ENCODE data around the gene IGFN1.

DNA sequence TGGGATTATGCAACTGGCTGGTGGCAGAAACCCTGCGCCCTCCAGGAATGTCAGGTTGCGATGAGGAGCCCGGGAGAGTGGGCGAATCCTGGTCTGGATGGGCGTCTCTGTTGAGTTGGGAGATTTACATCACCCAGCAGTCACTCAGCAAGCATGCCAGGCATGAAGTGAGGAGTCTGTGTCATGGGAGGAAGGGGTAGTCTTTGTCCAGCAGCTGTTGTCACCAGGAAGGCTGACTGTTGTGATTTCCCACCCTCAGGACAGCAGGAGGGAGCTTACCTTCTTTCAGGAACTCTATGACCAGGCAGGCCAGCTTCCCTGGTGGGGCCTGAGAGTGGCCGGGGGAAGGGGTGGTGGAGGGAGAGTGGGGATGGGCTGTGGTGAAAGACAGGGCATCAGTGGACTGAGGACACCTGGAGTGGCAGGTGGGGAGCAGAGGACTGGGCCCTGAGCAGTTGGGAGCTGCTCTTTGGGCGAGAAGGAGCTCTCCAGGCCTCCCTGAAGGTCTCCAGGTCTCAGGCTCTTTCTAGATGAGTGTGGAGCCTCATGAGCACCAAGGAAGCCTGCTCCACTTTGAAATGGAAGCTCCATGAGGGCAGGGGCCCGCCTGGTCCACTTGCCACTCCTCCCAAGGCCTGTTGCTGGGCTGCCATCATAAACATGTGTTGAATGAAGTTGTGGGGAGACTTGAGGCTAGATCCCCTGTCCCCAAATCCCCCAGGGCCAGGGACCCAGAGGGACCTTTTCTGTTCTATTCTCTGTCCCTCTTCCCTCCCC lies 71.3 kb downstream of the IGFN1 start:
- TF ChIP-seq, protein P1, sequence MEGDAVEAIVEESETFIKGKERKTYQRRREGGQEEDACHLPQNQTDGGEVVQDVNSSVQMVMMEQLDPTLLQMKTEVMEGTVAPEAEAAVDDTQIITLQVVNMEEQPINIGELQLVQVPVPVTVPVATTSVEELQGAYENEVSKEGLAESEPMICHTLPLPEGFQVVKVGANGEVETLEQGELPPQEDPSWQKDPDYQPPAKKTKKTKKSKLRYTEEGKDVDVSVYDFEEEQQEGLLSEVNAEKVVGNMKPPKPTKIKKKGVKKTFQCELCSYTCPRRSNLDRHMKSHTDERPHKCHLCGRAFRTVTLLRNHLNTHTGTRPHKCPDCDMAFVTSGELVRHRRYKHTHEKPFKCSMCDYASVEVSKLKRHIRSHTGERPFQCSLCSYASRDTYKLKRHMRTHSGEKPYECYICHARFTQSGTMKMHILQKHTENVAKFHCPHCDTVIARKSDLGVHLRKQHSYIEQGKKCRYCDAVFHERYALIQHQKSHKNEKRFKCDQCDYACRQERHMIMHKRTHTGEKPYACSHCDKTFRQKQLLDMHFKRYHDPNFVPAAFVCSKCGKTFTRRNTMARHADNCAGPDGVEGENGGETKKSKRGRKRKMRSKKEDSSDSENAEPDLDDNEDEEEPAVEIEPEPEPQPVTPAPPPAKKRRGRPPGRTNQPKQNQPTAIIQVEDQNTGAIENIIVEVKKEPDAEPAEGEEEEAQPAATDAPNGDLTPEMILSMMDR (IDR thresholded peaks at IDR 0.05 in 8 of 11, conservative IDR thresholded peaks at IDR 0.05 in 3 of 11), result no peak
- no peak for TF ChIP-seq POLR2A (IDR thresholded peaks at IDR 0.05)
